Measurements from ENCODE around the gene FRMPD3.

FRMPD3 gene

GRCh38 chrX:107448998-107449835, at the start of gene FRMPD3:
FRMPD3 (plus strand) TSS chrX:107449652; CDS start chrX:107526589, 76,937 bp downstream.
- Histone ChIP-seq H3K9me3 (ENCODE audit: control insufficient read depth, insufficient read depth, low read length) (no peaks in the 10 kb centered on the region), H3K9ac (ENCODE audit: low read depth, low read length) (peak within 1 kb of the TSS; percentile 69; the same call in 1 of the 2 replicates), H3K4me1 (ENCODE audit: insufficient read depth, low read length) (peaks cover 24% of the 10 kb centered on the region), H3K36me3 (ENCODE audit: insufficient read depth, low read length) (no peaks in the 10 kb centered on the region)

GRCh38 chrX:107420571-107420970, 28.9 kb upstream of the FRMPD3 start:
- Histone ChIP-seq H3K4me1 (ENCODE audit: insufficient read depth, low read length) (no peaks in the 10 kb centered on the region), H3K9ac (ENCODE audit: low read depth, low read length) (no peak overlapping the region), H3K9me3 (ENCODE audit: control insufficient read depth, insufficient read depth, low read length) (no peaks in the 10 kb centered on the region), H3K36me3 (ENCODE audit: insufficient read depth, low read length) (no peaks in the 10 kb centered on the region)

DNA sequence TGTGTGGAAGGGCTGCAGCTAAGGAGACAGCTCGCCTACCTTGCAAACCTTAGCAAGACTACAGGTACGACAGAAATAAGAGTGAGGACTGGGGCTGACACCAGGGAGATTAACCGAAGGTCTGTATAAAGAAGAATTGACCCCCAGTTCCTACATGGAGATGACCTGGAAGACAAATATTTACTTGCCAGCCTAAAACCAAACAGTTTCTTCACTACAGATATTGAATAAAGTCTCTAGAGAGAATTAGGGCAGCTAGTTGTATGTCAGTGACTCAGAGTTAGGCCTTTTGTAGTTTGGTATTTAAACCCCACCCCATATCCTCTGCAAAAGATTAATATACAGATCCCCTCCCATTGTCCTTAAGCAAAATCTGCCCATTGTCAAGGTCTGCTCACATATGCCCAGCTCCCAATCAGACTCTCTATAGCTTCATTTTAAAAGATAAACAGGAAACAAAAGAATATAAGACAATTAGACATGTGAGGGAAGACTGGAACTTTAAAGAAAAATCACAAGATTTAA, 28.1 kb upstream of the FRMPD3 start:
- no peaks in the 10 kb centered on the region for H3K9me3 ChIP-seq (ENCODE audit: control insufficient read depth, insufficient read depth, low read length)
- no peak overlapping the region for H3K9ac ChIP-seq (ENCODE audit: low read depth, low read length)
- no peaks in the 10 kb centered on the region for H3K36me3 ChIP-seq (ENCODE audit: insufficient read depth, low read length)
- no peaks in the 10 kb centered on the region for H3K4me1 ChIP-seq (ENCODE audit: insufficient read depth, low read length)

DNA sequence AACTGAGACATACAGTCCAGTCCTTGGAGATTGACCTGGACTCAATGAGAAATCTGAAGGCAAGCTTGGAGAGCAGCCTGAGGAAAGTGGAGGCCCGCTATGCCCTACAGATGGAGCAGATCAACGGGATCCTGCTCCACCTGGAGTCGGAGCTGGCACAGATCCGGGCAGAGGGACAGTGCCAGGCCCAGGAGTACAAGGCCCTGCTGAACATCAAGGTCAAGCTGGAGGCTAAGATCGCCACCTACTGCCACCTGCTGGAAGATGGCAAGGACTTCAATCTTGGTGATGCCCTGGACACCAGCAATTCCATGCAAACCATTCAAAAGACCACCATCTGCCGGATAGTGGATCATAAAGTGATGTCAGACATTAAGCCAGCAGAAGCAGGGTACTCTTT, 20.4 kb upstream of the FRMPD3 start:
- no peak overlapping the region for H3K9ac ChIP-seq (ENCODE audit: low read depth, low read length)
- H3K36me3 ChIP-seq (ENCODE audit: insufficient read depth, low read length): no peaks in the 10 kb centered on the region
- H3K4me1 ChIP-seq (ENCODE audit: insufficient read depth, low read length): no peaks in the 10 kb centered on the region
- H3K9me3 ChIP-seq (ENCODE audit: control insufficient read depth, insufficient read depth, low read length): no peaks in the 10 kb centered on the region

GRCh38 chrX:107440187-107440586, 9.3 kb upstream of the FRMPD3 start:
- Histone ChIP-seq H3K9me3 (ENCODE audit: control insufficient read depth, insufficient read depth, low read length) (no peaks in the 10 kb centered on the region), H3K36me3 (ENCODE audit: insufficient read depth, low read length) (no peaks in the 10 kb centered on the region), H3K4me1 (ENCODE audit: insufficient read depth, low read length) (peaks cover 10% of the 10 kb centered on the region), H3K9ac (ENCODE audit: low read depth, low read length) (no peak overlapping the region)

DNA sequence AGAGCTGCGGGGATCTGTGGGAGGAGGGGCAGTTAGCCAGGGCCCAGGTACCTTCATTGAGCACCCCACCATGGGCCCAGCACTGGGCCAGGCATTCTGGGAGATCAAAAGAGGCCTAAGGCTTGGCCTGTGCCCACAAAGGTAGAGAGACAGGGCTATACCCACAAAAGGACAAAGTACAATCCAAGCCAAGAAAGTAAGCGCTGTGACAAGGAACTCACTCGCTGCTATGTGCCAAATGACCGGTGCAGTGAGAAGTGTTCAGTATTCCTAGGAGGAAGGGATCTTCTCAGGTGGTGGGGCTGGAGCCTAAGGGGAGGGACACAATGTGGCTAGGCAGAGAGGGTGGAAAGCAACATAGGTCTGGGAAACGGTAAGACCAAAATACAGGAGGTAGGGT, 8.8 kb upstream of the FRMPD3 start:
- peaks cover 15% of the 10 kb centered on the region for H3K4me1 ChIP-seq (ENCODE audit: insufficient read depth, low read length)
- H3K9ac ChIP-seq (ENCODE audit: low read depth, low read length): no peak overlapping the region
- no peaks in the 10 kb centered on the region for H3K9me3 ChIP-seq (ENCODE audit: control insufficient read depth, insufficient read depth, low read length)
- H3K36me3 ChIP-seq (ENCODE audit: insufficient read depth, low read length): no peaks in the 10 kb centered on the region

- peaks cover 17% of the 10 kb centered on the region for H3K4me1 ChIP-seq (ENCODE audit: insufficient read depth, low read length)
- H3K36me3 ChIP-seq (ENCODE audit: insufficient read depth, low read length): no peaks in the 10 kb centered on the region
- H3K9me3 ChIP-seq (ENCODE audit: control insufficient read depth, insufficient read depth, low read length): no peaks in the 10 kb centered on the region
- no peak overlapping the region for H3K9ac ChIP-seq (ENCODE audit: low read depth, low read length)
These were observed 6.4 kb upstream of the FRMPD3 start for GRCh38 chrX:107442914-107443527.

GRCh38 chrX:107445146-107445545, 4.3 kb upstream of the FRMPD3 start:
- Histone ChIP-seq H3K36me3 (ENCODE audit: insufficient read depth, low read length) (no peaks in the 10 kb centered on the region), H3K4me1 (ENCODE audit: insufficient read depth, low read length) (peaks cover 17% of the 10 kb centered on the region), H3K9me3 (ENCODE audit: control insufficient read depth, insufficient read depth, low read length) (no peaks in the 10 kb centered on the region), H3K9ac (ENCODE audit: low read depth, low read length) (no peak overlapping the region)

DNA sequence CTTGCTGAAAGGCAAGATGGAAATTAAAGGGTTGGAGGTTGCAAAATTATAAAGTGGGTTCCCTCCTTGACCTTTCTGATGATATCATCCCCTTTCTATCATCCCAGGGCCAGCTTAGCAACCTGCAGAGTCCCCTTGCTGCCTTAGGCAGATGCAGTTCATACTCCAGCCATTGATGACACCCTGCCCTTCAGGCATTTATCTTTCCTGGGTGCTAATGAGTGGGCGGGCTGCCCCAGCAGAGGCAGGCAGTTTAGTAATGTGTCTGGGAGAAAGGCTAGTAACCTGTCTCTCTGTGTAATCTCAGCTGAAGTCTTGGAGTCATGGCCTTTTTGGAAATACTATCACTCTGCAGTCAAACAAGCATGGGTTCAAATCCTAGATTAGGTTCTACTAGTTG, 3.8 kb upstream of the FRMPD3 start:
- no peaks in the 10 kb centered on the region for H3K36me3 ChIP-seq (ENCODE audit: insufficient read depth, low read length)
- no peaks in the 10 kb centered on the region for H3K9me3 ChIP-seq (ENCODE audit: control insufficient read depth, insufficient read depth, low read length)
- H3K4me1 ChIP-seq (ENCODE audit: insufficient read depth, low read length): peaks cover 17% of the 10 kb centered on the region
- no peak overlapping the region for H3K9ac ChIP-seq (ENCODE audit: low read depth, low read length)

DNA sequence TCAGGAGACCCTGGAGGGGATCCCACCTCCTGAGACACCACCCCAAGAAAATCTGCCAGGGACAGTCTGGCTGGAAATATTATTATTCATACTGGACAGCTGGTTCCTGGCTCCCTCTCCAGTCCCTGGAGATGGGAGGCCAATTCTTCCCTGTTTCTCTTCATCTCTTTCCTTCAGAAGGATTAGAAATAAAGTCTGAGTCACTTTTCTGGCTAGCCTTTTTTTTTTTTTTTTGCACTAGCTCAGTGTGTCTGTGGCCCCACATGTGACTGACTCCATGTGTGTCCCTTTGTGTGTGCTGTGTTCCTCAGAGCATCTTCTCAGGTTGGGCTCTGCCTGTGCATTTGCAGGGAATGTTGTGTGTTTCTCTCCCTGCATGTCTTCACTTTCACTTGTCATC, 1.8 kb upstream of the FRMPD3 start:
- H3K4me1 ChIP-seq (ENCODE audit: insufficient read depth, low read length): peaks cover 25% of the 10 kb centered on the region
- H3K36me3 ChIP-seq (ENCODE audit: insufficient read depth, low read length): no peaks in the 10 kb centered on the region
- no peak overlapping the region for H3K9ac ChIP-seq (ENCODE audit: low read depth, low read length)
- H3K9me3 ChIP-seq (ENCODE audit: control insufficient read depth, insufficient read depth, low read length): no peaks in the 10 kb centered on the region

DNA sequence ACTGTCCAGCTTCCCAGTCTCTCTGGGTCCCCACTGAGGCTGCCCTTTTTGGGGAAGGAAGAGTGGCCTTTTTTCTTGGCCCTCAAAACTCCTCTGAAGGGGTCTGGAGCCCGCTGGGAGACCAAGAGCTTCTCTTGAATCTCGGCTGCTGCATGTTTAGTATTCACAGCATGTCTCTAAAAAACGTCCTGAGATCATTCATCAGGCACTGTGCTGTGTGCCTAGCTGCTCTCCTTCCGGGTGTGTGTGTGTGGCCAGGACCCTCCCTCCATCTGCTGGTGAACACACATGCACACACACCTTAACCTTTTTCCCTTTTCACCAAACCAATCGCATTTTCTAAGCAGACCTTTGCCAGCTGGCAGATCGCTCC, 841 bp upstream of the FRMPD3 start:
- peaks cover 20% of the 10 kb centered on the region for H3K4me1 ChIP-seq (ENCODE audit: insufficient read depth, low read length)
- H3K36me3 ChIP-seq (ENCODE audit: insufficient read depth, low read length): no peaks in the 10 kb centered on the region
- no peaks in the 10 kb centered on the region for H3K9me3 ChIP-seq (ENCODE audit: control insufficient read depth, insufficient read depth, low read length)
- H3K9ac ChIP-seq (ENCODE audit: low read depth, low read length): peak overlapping the region; percentile 69; the same call in 1 of the 2 replicates

DNA sequence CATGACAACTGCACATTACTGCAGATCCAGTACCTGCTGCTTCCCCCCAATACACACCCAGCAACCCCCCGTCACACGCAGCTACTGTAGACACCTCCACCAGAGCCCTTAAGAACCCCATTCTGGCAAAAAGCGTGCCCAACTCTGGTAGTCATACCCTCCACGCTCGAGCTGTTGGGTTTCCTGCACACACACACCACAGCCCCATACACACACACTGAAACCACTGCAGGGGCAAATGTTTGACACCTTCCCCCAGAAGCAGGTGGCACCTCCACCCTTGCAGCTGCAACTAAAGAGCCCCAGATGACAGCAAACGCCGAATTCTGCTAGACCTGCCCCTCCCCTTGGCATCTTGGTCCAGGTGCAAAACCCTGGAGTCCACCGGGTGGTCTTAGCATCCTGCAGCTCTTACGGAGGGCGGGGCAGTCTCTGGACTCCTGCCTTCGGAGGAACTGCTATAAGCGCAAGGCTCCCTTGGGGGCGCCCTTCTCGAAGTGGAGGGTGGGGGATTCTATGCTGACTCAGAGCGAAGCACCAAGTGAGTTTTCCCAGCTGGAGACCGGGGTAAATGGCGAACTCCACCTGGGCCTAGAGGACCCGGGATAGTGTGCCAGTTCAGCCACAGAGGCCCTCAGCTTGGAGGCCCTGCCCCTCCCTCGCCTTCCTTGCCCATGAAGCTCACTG, 1.5 kb downstream of the FRMPD3 start:
- no peaks in the 10 kb centered on the region for H3K36me3 ChIP-seq (ENCODE audit: insufficient read depth, low read length)
- no peaks in the 10 kb centered on the region for H3K9me3 ChIP-seq (ENCODE audit: control insufficient read depth, insufficient read depth, low read length)
- H3K4me1 ChIP-seq (ENCODE audit: insufficient read depth, low read length): peaks cover 15% of the 10 kb centered on the region; the same call in 1 of the 2 replicates
- H3K9ac ChIP-seq (ENCODE audit: low read depth, low read length): peak overlapping the region; percentile 69; the same call in 1 of the 2 replicates

DNA sequence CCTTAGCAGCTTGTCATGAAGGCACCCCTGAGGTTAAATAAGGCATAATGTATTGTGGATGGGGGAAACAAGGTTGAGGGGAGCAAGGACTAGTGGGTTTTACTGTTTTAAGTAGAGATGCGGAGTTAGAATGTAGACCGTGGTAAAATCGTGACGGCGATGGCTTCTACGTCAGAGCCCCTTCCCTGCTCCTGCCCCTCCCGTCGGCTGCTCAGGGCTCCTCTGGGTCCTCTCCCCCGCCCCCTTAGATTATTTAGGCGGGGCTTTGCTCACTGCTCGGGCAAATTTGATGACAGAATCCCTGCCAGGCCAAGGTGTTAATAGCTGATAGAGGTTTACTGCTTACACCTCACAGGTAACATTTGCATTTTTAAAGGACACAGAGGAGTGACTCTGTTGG, 2.3 kb downstream of the FRMPD3 start:
- peaks cover 15% of the 10 kb centered on the region; the same call in 1 of the 2 replicates for H3K4me1 ChIP-seq (ENCODE audit: insufficient read depth, low read length)
- peak overlapping the region; percentile 69; the same call in 1 of the 2 replicates for H3K9ac ChIP-seq (ENCODE audit: low read depth, low read length)
- no peaks in the 10 kb centered on the region for H3K36me3 ChIP-seq (ENCODE audit: insufficient read depth, low read length)
- H3K9me3 ChIP-seq (ENCODE audit: control insufficient read depth, insufficient read depth, low read length): no peaks in the 10 kb centered on the region

- H3K9ac ChIP-seq (ENCODE audit: low read depth, low read length): no peak overlapping the region
- H3K36me3 ChIP-seq (ENCODE audit: insufficient read depth, low read length): no peaks in the 10 kb centered on the region
- H3K9me3 ChIP-seq (ENCODE audit: control insufficient read depth, insufficient read depth, low read length): no peaks in the 10 kb centered on the region
- peaks cover 15% of the 10 kb centered on the region; the same call in 1 of the 2 replicates for H3K4me1 ChIP-seq (ENCODE audit: insufficient read depth, low read length)
These were observed 3.1 kb downstream of the FRMPD3 start for GRCh38 chrX:107452581-107452980.
